ENCODE measurements around the gene PTPRN2.

Gene PTPRN2

GRCh38 chr7:157661611-157661975 is 926.0 kb downstream of the PTPRN2 start:
- no peak for DNase-seq (ENCODE audit: low spot score)
- in situ Hi-C loops (cut with MboI; ENCODE audit: low pct_unique_long_range_greater_than_20kb, low sequenced_read_pairs, unreplicated experiment) = no loop called here
- TF ChIP-seq CTCF (IDR thresholded peaks at IDR 0.05; ENCODE audit: extremely low read depth, insufficient read depth, missing control alignments) = no peak

- TF ChIP-seq CTCF (IDR thresholded peaks at IDR 0.05; ENCODE audit: extremely low read depth, insufficient read depth, missing control alignments) = no peak
- no peak for DNase-seq (ENCODE audit: low spot score)
- in situ Hi-C loops (cut with MboI; ENCODE audit: low pct_unique_long_range_greater_than_20kb, low sequenced_read_pairs, unreplicated experiment) = no loop called here
Observed at GRCh38 chr7:157660971-157661610, 926.5 kb downstream of the PTPRN2 start.

DNA sequence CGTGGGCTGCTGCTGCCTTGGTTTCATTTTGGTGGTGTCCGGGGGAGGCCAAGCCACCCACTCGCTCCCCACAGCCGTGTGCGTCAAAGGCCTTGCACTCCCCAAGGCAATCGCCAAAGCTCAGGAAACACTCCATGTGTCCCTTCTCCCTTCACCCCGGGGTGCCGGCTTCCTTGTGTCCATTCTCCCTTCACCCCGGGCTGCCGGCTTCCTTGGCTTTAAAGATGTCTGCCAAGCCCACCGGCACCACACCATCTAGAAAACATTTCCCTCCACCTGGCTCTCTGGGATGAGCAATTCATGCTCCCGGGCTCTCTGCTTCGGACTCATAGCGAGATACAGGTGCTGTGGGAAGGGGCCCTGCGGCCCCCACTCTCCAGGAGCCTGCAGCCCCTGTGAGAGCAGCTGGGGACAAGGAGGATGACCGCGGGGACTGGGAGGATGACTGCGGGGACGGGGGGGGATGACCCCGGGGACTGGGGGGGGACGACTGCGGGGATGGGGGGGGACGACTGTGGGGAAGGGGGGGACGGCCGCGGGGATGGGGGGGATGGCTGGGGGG is 928.7 kb downstream of the PTPRN2 start:
- TF ChIP-seq CTCF (IDR thresholded peaks at IDR 0.05; ENCODE audit: extremely low read depth, insufficient read depth, missing control alignments) = no peak
- in situ Hi-C loops (cut with MboI; ENCODE audit: low pct_unique_long_range_greater_than_20kb, low sequenced_read_pairs, unreplicated experiment) = no loop called here
- DNase-seq (ENCODE audit: low spot score) = no peak

- no peak for DNase-seq (ENCODE audit: low spot score)
- TF ChIP-seq CTCF (IDR thresholded peaks at IDR 0.05; ENCODE audit: extremely low read depth, insufficient read depth, missing control alignments) = no peak
Observed at GRCh38 chr7:157657741-157658740, 929.6 kb downstream of the PTPRN2 start.

DNA sequence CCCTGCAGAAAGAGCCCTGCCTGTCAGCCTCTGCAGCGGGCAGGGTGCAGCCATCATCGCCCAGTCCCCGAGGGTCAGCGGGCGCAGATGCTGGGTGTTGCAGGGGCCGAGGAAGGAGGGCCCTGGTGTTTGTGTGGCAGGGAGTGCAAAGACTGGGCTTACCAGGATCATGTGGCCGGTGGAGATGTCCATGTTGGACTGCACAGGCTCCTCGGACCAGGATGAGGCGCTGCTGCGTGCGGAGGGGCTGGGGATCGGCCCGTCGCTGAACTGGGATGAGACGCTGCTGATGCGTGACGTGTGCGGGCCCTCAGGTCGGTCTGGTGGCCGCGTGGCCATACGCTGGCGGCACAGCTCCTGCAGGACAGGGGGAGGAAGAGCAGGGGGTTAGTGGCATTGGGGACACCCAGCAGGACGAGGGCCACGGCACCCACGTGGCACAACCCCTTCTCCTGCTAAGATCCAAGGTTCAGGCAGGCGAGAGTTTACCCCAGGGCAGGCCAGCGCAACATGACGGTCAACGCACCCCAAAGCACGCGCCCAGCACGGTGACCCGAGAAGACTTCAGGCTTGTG is 931.3 kb downstream of the PTPRN2 start:
- no peak for TF ChIP-seq CTCF (IDR thresholded peaks at IDR 0.05; ENCODE audit: extremely low read depth, insufficient read depth, missing control alignments)
- in situ Hi-C loops (cut with MboI; ENCODE audit: low pct_unique_long_range_greater_than_20kb, low sequenced_read_pairs, unreplicated experiment) = no loop called here
- DNase-seq (ENCODE audit: low spot score) = no peak

More at GRCh38 chr7:157657741-157658740, 929.6 kb downstream of the PTPRN2 start:
- in situ Hi-C loops (cut with MboI; ENCODE audit: low pct_unique_long_range_greater_than_20kb, low sequenced_read_pairs, unreplicated experiment) = no loop called here

DNA sequence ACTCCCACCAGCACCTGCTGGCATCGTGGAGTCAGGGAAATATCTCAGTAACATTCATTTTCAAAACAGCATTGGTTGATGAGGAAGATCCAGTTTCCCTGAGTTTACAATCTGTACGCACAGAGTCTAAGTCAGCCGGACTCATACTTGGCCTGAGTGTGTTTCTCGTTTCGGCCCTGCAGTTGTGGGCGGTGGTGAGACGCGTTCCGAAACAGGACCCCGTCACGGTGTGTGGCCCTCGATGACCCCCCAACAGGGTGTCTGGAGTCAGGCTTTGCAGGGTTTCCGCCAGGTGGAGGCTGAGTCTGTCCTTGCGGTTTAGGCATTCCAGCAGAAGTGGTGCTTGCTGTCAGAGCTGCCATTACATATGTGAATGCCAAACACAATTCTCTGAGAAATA is 933.3 kb downstream of the PTPRN2 start:
- no peak for TF ChIP-seq CTCF (IDR thresholded peaks at IDR 0.05; ENCODE audit: extremely low read depth, insufficient read depth, missing control alignments)
- in situ Hi-C loops (cut with MboI; ENCODE audit: low pct_unique_long_range_greater_than_20kb, low sequenced_read_pairs, unreplicated experiment) = no loop called here
- DNase-seq (ENCODE audit: low spot score) = no peak
